Measurements from ENCODE around the gene TGM1.

DNA sequence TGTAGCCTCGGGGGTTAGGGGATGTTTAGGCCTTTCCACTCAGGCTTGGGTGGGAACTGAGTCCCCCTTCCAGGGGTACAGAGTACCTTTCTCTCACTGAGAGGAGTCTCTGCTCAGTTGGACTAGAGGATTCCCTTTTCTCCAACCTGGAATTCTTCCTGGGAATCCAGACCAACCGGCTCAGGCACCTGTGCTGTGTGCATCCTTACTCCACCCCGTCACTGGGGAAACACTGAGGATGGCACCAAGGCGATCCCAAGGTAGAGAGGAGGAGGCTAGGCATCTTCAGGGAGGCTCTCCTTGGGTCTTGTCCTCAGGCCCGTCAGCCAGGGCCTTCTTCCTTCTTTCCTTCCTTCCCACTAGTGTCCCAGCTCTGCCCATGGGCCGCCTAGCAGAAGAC is 871 bp upstream of the TGM1 start:
- TF ChIP-seq, protein P1, sequence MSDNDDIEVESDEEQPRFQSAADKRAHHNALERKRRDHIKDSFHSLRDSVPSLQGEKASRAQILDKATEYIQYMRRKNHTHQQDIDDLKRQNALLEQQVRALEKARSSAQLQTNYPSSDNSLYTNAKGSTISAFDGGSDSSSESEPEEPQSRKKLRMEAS (IDR thresholded peaks at IDR 0.05; ENCODE audit: low read depth, low read length): no peak
- TF ChIP-seq POLR2A (IDR thresholded peaks at IDR 0.05; ENCODE audit: extremely low read depth, insufficient read length): no peak
- TF ChIP-seq, protein P2, sequence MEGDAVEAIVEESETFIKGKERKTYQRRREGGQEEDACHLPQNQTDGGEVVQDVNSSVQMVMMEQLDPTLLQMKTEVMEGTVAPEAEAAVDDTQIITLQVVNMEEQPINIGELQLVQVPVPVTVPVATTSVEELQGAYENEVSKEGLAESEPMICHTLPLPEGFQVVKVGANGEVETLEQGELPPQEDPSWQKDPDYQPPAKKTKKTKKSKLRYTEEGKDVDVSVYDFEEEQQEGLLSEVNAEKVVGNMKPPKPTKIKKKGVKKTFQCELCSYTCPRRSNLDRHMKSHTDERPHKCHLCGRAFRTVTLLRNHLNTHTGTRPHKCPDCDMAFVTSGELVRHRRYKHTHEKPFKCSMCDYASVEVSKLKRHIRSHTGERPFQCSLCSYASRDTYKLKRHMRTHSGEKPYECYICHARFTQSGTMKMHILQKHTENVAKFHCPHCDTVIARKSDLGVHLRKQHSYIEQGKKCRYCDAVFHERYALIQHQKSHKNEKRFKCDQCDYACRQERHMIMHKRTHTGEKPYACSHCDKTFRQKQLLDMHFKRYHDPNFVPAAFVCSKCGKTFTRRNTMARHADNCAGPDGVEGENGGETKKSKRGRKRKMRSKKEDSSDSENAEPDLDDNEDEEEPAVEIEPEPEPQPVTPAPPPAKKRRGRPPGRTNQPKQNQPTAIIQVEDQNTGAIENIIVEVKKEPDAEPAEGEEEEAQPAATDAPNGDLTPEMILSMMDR (IDR thresholded peaks at IDR 0.05; ENCODE audit: low read depth, low read length): no peak
